ENCODE measurements around the gene PKMYT1.

DNA sequence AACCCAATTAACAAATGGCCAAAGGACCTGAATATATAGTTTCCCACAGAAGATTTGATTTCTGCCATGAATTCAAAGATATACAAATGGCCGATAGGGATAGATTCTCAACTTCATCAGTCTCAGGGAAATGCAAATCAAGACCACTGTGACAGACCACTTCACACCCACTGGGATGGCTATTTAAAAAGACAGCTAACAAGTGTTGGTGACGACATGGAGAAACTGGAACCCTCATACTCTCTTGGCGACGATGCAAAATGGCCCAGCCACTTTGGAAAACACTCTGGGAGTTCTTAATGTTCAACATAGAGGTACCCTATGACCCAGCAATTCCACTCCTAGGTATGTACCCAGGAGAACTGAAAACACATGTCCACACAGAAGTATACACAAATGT, 33.6 kb downstream of the PKMYT1 start:
- no peak for TF ChIP-seq EZH2 (IDR thresholded peaks at IDR 0.05; ENCODE audit: borderline replicate concordance, low read length)
- TF ChIP-seq, protein P1, sequence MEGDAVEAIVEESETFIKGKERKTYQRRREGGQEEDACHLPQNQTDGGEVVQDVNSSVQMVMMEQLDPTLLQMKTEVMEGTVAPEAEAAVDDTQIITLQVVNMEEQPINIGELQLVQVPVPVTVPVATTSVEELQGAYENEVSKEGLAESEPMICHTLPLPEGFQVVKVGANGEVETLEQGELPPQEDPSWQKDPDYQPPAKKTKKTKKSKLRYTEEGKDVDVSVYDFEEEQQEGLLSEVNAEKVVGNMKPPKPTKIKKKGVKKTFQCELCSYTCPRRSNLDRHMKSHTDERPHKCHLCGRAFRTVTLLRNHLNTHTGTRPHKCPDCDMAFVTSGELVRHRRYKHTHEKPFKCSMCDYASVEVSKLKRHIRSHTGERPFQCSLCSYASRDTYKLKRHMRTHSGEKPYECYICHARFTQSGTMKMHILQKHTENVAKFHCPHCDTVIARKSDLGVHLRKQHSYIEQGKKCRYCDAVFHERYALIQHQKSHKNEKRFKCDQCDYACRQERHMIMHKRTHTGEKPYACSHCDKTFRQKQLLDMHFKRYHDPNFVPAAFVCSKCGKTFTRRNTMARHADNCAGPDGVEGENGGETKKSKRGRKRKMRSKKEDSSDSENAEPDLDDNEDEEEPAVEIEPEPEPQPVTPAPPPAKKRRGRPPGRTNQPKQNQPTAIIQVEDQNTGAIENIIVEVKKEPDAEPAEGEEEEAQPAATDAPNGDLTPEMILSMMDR (conservative IDR thresholded peaks at IDR 0.05 in 1 of 2, IDR thresholded peaks at IDR 0.05 in 1 of 2; ENCODE audit: extremely low read depth in 1 of 2, insufficient read depth in 1 of 2, low read depth in 1 of 2, low read length in 2 of 2) = no peak

All from mammary epithelial cell (primary cell).